Right lung (tissue), 5 donors: ENCODE measurements around the gene LDLRAD4. TPM values are rescaled to one million over a fixed set of nuclear protein-coding genes. Genes with fewer than 3 reads are reported as not detected.

Experiments used
- DNase-seq, 2 donors: peaks; one replicate each; pipeline ENCODE4 v3.0.0-alpha.2; 2013
- polyA plus RNA-seq, 5 donors: library from polyadenylated mRNA; unstranded; fragments of 120-200 nt; gene quantifications; one replicate each; pipeline versions ENCODE4 v1.2.1 to v1.2.3, GENCODE V29; 2013; ENCODE audit warnings: inconsistent platforms in 1 of 5, low replicate concordance in 1 of 5; ENCODE audit not compliant: insufficient read length in 5 of 5, insufficient read depth in 1 of 5

The LDLRAD4 gene
- polyA plus RNA-seq, 5 donors, result 14.2 to 18.6 (median 15.1) TPM

DNA sequence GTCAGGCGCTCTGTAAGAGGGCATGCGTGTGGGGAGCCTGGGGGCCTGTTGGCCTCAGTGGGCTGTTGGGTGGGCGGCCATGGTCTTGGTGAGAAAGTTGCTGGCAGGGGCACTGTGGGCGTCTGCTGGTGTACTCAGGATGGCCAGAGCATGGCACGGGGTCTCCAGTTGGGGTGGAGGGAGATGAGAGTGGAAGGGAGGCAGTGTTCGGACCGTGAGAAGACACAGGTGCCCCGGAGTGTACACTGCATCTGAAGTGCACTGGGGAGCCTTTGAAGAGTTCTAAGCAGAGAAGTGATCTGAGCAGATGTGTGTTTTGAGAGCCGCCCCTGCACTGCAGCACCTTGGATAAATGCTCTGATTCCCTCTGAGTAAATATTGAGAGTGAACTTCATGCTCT, 150.8 kb downstream of the LDLRAD4 start:
- no peak for DNase-seq

DNA sequence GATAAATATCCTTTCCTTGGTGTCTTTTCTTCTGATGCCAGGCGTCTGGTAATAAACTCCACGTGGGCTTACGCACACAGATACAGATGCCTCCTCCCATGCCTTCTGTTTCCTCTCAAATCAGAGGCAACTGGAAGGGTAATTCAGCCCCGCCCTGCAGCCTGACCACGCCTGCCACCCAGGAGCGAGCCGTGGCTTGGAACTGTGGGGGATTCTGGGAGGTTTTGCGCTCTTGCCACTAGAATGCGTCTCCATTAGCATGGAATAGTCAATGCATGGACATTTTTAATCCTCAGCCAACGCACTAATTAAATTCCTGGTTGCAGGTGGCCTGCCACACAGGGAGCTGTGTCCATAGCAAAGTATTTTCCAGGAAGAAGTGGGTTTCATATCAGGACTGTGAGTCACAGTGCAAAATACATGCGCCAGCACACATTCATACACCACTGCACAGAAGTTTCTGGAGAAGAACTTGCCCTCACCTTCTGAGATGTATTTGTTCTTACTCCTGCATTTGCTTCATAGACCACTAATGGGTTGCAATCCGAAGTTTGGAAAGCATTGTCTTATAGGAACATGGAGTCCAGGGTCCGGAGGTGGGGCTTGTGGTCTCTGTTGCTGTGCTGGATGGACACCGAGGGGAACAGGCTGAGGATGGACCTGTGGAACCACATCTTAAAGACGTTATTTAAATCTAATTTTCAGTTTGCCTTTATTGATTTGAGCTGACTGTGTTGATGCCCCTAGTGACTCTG, 151.4 kb downstream of the LDLRAD4 start:
- DNase-seq, result no peak

DNA sequence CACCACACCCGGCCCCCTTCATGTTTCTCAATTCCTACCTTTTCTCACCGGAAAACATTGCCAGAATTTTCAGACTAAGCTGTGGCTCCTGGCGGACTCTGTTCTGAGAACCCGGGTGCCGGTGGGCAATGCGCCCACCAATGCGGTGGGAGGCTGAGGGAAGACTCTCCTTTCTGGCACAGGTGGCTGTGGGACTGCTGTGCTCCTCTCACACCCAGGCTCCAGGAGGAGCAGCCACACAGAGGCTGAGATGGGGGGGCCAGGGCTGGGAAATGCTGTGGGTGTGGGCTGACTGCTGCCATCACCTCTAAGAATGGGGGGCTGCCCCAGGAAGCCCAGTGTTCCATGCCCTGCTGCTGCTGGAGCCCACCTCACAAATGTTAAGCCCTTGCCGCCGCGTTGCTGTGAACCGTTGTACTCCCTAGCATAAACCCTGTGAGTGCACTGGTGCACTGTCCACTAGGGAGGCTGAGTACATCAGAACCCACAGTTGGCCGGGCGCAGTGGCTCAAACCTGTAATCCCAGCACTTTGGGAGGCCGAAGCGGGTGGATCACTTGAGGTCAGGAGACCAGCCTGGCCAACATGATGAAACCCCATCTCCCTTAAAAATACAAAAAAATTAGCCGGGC, 152.6 kb downstream of the LDLRAD4 start:
- no peak for DNase-seq

DNA sequence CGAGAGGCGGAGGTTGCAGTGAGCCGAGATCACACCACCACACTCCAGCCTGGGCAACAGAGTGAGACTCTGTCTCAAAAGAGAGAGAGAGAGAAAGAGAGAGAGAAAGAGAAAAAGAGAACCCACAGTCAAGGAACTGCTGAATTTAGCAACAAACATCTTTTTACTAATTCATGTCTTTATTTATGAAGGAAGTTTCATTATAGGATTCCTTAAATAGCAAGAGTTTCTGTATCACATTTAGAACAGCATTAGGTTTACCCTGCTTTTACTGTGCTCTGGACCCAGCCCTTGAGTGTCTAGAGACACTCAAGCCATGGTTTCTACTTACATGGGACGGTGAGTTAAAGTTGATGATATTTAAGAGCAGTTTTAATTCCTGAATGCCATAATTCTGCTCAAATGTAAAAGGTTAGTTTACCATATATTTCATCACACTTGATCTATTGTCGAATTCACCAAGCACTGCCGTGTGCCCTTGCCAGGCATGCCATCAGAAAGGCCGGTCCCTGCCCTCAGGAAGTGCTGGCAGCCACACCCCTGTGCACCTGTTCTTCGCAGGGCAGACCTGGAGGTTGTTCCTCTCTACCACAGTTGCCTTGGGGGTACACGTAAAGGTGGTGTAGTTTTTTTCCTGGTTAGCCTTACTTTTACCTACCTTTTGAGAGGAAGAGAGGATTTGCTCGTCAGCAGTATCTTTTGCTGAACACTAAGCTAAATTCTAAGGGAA, 153.3 kb downstream of the LDLRAD4 start:
- DNase-seq, result no peak

DNA sequence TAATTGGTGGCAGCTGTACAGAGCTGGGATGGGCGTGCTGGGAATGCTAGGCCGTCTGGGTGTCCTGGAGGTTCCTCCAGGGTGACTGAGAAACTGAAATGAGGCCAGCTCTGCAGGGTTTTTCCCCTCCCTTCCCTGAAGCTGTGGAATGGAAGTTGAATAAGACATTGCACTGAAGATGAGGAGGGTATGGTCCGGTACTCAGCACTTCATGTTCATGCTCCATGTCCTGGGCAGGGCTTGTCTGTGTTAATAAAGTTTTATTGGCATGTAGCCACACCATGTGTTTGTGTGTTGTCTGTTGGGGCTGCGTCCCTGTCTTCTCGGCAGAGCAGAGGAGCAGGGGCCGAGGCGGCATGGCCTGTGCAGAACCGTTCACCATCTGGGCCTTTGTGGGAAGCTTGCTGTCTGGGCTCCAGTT, 154.0 kb downstream of the LDLRAD4 start:
- DNase-seq, result no peak

DNA sequence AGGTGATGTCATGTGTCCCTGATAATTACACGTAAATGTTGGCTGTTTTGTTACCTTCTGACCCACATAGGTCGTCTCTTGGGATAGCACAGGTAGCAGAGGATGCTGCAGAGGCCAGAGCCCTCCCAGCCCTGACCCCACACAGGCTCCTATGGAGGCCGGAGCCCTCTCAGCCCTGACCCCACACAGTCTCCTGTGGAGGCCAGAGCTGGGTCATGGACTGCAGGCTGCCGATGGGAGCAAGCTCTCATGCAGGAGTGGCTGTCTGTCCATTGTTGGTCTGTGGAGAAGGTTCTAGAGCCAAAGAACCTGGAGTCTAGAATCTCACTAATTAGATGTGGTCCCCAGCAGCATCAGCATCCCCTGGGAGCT, 155.5 kb downstream of the LDLRAD4 start:
- no peak for DNase-seq

DNA sequence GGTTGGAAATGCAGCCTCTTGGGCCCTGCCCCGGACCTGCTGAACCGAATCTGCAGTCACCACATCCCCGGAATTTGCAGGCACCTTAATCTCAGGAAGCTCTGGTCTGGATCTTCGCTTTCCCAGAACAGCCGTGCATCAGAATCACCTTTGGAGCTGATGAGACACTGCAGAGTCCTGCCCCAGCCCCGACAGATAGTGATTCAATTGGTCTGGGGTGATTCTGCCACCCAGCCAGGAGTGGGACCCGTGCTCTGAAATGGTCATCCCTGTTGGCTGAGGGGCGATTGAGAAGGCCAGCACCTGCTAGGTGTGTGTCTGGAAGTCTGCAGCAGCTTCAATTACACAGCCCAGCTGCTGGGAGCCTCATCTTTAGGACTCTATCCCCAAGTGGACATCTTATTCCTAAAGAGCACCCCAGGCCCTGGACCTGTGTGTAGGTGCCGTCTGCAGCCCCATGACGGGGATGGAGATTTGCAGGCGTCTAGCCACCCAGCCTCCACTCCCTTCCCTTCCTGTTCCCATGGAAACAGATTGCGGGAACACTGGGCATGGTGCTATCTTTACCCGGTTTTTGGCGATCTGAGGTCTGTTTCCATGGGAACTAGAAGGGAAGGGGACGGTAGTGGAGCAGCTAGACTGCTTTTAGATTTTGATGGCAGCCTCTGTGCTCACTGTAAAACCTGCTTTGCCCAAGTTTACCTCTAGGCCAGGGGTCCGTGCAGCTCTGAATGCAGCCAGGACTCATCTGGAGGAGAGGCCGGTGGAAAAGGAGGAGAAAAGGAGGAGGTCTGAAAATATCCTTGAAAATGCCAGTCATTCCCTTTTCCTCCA, 156.1 kb downstream of the LDLRAD4 start:
- no peak for DNase-seq

DNA sequence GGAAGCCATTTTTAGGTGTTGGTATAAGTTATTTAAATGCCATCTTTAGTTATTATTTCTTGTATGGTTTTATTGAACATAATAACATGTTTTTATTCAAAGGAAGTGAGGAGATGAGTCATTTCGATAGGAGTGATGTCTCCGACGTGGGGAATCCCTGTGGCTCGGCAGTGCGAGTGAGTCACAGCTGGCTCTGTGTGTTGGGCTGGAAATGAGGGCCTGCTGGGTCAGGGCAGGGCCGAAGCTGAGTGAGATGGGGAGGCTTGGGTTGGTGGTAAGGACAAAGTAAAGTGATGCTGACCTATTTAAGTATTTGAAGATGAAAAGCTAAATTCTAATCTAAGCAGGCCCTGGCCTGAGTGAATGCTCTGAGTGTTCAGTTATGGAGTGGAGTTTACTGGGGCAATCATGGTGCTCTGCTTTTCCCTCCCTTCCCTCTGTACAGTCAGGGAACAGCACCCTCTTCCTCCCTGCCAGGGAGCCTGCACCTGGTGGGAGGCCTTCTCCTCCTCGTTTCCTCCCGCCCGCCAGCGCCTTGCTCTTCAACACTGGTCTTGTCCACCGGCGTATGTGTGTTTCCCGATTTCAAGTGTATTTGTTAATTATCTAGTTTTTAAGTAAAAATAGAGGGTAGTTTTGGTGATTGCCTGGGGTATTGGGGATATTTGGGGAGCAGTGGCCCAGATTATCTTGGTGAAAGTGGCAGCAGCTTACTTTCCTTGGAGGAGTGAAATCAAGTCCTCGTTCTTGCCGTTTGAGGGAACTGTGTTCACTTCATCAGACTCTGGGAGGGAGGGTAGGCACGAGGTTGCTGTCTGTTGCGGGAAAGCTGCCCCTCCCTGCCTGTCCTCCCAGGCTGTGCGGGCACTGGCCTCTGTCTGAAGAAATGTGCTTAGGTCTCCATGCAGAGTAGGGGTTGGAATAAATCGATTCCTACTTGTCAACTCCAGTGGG, 157.0 kb downstream of the LDLRAD4 start:
- no peak for DNase-seq

DNA sequence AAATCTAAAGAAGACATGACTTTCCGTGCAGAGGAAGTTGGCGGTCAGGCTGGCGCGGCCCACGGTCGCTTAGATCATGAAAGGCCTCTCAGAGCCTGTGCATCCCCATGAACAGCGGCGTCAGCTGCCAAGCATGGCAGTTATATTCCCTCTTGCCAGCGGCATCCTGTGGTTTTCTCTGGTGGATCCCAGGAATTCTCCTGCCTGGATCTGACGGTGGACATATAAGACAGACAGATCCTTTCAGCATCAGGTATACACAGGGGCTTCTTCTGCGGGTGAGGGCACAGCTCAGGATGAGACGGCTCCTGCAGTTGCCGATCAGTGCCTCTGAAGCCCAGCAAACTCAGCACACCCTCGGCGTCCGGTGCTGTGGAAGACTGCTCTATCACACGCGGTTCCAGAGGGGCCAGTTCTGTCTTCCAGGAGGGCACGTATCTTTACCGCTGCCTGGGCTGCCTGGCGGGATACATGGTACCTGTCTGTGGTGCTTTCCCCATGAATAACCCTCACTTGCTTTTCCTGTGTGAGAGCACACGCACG, 157.8 kb downstream of the LDLRAD4 start:
- no peak for DNase-seq

DNA sequence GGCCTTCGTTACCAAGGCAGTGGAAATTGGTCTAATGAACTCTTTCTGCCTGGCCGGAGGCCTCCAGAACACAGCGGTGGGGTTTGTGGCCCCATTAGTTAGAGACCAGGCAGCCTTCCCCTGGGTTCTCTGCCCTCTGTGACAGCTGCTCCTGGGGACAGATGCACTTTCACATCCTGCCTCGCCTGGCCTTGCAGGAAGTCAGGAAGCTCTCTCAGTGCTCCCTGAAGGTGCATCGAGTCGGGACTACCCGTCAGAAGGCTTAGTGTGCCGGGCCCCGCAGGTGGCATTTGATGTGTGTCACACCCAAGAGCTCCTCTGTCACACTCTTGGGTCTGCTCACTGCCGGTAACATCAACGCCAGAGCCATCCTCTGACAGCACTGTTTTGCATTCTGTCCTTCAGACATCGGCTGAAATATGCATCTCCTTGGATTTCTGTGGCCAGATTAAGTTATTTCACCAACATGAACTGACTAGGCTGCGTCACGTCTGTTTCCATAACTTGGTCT, 158.3 kb downstream of the LDLRAD4 start:
- no peak for DNase-seq

DNA sequence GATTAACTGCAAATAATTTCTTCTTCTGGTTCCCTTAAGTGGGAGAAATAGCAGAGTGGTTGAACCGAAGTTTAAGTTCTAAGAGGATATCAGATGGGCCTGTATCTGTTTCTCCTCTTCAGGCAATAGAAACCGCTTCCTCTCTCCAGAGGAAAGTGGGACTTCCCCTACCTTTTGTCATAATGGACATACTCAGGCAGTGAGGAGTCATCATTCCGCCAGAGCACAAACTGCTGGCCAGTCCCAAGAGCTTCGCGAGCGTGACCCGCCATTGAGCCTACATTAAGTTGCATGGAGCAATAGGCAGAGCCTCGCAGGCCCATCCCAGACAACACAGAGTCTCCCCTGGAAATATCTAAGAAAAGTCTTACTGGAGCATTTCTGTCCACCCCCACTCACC, 158.9 kb downstream of the LDLRAD4 start:
- no peak for DNase-seq

DNA sequence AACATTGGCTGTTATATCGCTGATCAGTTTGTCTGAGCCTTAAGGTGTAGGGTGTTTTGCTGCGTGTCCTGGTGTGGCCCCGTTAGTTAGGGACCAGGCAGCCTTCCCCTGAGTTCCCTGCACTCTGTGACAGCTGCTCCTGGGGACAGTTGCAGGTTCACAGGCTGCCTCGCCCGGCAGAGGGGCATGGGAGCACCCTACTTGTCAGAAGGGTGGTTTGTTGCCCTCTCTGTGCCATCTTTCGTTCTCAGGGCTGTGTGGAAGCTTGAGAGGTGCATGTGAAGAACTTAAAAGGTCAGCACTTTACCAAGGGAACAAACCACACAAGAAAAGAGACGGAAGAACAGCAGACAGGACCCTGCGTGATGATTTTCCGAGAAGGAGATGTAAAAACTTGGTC, 159.6 kb downstream of the LDLRAD4 start:
- no peak for DNase-seq

DNA sequence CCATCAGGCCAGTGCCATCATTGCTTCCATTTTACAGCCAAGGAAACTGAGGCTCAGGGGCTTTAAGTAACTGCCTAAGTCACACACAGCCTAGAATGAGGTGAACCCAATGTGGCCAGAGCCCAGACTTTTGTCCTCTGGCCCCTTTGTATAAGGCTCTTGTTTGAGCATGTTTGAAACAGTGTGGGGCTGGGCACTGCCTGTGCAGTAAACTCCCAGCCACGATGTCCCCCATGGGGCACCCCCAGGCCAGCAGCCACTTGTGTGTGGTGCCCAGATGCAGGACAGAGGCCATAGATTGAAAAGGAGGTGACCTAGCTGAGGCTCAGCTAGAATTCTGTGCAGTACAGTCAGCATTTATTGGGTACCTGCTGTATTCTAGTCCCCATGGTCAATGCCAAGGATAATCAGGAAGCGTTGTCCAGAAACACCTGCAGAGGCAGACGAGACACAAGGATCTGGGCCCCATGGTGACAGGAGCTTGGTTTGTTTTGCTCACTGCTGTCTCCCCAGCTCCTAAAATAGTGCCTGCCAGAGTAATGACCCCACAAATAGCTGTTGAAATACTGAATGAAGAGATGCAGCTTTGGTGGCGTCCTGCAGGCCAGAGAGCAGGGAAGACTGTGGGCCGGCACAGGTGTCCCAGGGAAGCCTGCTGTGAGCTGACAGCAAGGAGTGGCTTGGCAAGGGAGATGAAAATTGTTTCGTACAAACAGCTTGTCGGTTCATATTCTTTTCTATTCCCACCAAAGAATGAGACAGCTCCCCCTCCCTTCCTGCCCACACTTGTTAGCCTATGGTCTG, 160.7 kb downstream of the LDLRAD4 start:
- DNase-seq, result no peak

DNA sequence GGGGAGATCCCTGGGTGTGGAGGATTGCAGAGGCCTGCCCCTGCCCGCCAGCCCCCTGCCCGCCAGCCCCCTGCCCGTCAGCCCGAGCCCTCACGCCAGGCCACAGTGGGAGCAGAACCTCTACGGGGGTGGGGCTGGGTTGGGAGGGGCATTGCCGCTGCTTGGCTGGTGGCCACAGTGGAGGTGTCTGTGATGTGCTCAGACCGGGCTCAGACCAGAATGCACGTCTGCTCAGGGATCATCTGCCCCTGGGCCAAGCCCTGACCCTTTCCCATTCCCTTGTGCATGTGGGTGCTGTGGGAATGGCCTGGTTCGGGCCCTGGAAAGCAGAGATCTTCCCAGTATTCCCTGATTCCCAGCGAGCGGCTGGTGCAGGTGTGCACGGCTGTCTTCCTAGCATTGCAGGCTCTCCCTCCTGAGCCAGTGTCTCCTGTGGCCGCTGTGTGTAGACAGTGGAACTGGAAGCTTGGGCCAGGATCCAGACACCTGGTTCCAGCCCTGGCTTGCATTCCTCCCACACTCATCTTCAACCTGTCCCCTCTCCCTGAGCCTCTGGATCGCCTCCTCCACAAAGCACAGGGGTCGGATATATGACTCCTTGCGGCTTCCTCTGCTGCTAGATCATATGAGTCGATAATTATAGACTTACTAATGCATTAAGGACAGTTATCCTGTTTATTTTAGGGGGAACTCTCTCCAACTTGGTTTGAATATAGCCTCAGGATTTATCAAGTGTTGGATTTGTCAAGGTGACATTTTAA, 161.6 kb downstream of the LDLRAD4 start:
- no peak for DNase-seq

DNA sequence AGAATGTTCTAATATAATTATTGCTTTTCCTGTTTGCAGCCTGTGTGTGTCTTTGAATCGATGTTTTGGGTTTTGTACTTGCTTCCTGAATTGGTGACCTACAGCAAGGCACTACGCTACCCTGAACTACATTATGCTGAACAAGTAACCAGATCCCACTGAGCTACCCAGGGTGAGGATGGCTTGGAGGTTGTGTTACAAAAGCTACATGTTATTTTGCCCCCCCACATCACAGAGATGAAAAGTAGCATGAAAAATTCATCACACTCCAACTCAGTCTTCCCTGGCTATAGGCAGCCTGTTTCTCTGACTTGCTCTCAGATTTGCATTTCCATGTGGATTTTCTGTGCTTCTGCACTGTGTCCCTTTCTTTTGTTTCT, 162.1 kb downstream of the LDLRAD4 start:
- DNase-seq, result no peak

DNA sequence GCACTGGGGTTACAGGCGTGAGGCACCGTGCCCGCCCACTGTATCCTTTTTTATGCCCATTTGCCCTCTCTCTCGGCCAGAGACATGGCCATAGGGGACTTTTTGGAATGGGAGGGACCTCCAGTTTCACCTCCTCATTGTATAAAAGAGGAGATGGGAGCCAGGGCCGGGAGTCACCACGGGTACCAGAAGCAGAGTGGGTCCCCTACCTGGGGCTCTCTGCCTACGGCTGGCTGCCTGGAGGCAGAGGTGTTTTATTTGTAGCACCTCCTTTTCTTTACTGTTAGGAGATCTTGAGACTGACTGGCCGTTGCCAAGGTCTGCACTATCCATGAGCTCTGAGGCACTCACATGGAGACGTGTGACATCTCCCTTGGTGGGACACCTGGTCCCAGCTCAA, 162.8 kb downstream of the LDLRAD4 start:
- no peak for DNase-seq

DNA sequence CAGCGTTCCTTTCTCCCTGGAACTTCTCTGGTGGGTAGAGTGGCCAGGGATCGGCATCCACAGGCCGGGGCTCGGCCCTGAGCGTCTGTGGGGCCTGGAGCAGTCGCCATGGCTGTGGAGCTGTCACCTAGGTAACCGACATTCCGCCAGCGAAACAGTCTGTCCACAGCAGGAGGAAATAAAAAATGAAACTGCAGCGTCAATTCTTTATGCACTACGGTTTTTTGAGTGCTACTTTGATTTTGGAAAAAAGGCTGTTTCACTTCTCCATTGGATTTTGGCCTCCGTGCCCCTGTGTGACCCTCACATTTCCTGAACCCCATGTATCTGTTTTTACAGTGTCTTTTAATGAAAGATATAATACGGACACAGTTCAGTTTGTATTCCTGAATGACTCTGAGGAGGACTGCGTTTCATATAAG, 163.4 kb downstream of the LDLRAD4 start:
- peak; percentile 69 to 75 for DNase-seq

DNA sequence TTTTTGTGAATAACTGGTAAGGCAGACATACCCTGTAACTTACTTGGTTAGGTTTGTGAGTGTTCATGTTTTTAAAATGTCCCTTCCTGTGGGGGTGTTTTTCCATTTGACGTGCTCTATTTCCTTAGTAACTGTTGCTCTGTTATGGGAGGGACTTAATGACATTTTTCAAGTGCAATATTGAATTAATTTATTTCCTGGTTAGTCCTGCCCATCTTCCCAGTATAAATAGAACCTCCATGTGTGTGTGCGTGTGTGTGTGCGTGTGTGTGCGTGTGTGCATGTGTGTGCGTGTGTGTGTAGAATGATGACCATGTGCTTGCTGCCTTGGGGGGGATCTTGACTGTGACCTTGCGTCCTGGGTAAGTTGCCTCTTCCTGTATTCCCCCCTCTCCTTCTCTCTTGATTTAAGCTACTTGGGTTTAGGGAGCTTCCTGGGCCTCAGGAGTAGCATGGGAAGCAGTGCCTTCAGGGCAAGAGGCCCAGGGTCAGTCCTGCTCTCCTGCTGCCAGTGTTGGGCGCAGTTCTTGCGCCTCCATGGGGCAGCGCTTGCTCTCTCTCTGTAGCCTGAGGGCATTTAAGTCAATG, 163.9 kb downstream of the LDLRAD4 start:
- DNase-seq, result peak; percentile 64 to 74
